Stimulated activated CD8-positive, alpha-beta memory T cell treated with anti-CD3 and anti-CD28 coated beads, Interleukin-15, amount 100 ng/mL, for 48 hours (primary cell): Measurements from ENCODE around the gene C1orf141.
"Not testable (repeated sequence)": the region's sequence is repeated elsewhere in the genome, so short reads cannot be mapped to it uniquely, and the experiment has no call there.

ENCODE experiments used
- DNase-seq, 2 donors: peaks; one replicate each; pipeline ENCODE4 v3.0.0-alpha.2; 2020; ENCODE audit warnings: low read depth in 2 of 2

C1orf141 gene

DNA sequence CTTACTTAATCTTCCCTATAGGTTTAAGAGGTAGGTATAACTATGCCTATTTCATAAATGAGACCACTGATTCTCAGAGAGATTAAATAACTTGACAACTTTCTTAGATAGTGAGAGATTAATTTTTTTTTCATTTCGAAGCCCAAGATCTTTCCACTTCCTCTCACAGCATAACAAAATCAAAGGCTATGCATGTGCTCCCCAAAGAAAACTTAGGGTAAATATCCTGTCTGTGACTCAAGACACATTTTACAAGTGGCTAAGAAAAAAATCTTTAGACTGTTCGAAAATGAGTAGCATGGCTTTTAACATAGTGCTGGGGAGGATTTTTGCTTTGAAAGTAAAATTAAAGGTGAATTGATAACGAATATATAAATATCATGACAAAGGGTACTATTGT lies 8.2 kb upstream of the C1orf141 start:
- DNase-seq: no peak

DNA sequence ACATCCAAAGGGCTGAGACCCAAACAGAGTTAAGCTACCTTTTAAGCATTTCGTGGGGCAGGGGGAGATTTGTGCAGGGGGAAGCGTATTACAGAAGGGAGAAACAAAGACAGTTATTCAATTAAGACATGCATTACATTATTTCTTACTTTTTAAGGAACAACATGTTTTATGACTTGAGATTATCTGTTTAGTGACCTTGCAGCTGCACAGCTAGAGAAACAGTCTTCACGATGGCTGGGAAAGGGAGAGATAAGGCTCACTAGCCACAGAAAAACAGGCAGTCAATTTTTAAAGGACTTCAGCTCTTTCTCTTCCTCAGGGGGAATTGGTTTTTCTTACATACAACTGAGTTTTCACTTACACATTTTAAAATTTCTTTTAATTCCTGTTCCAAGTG lies 7.1 kb upstream of the C1orf141 start:
- not testable (repeated sequence) for DNase-seq

DNA sequence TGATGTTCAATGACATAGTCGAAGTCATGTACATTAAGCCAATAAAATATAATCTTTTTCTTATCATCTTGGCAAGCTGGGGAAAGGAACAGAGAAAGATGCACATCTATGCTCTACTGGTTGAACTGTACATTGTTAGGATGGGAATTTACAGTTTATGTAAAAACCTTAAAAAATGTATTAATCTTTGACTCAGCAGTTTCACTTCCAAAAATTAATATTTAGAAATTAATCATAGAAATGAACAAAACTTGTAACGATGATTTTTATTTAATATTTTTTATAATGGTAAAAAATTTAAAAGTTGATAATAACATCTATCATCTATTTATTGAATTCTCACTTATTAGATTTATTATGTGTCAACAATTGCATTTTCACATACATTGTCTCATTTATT lies 5.7 kb upstream of the C1orf141 start:
- no peak for DNase-seq

DNA sequence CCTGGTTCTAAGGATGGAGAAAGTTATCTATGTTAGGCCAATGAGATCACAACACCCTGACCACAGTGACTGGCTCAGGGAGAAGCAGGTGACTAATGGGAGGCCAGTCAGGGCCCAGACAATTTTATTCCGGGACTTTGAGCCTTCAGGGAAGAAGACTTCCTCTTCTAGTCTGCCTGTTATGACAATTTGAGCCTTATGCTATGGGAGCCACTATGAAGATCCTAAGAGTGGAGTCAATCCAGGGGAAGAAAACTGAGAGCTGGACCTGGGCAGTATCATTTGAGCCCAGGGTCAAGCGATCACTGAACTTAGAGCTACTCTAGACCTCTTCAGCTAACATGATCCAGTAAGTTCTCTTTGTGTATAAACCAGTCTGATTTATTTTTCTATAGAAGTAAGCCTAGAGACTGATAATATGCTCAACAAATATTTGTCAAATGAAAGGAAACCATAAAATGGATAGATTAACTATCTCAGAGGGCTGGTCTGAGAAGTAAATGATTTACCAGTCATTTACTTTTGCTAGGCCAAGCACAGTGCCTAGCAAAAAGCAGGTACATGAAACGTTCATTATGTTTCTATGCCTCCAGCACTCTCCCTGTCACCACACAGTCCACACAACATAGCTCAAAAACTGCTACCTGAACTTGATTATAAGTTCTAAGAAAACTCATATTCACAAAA lies 4.2 kb upstream of the C1orf141 start:
- DNase-seq: no peak

DNA sequence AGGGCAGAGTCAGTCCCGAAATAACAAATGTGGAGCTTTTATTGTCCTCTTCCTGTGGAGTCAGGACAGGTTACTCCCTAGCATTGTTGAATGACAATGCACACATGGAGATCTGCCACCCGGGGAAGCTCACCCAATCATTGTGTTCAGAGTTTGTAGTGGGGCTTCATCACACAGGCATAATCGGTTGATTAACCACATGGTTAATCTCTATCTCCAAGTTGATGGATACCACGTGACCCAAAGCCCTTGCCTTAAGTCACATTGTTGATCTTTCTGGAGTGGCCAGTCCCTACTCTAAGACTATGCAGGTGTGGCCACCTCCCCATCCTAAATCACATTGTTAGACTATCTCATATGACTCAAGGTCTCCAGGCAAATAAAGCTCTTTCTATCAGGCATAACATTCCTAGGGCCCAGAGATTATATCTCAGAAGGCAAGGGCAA lies 2.6 kb upstream of the C1orf141 start:
- DNase-seq: no peak

DNA sequence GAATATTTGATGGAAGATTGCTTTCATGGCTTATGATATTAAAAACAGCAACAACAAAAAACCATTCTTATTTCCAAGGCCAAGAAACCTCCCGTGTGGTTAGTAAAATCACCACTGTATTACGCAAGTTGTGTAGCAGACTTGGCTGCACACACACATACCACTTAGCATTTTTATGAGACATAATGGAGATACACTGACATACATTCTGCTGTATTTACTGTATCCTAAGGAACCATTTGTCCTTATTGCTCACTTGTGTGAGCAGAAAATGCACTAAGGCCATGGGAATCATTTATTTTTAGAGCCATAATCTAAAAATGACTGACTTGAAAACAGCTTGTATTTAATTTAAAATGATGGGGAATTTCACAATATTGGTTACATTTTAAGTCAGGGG lies 584 bp upstream of the C1orf141 start:
- DNase-seq: no peak

DNA sequence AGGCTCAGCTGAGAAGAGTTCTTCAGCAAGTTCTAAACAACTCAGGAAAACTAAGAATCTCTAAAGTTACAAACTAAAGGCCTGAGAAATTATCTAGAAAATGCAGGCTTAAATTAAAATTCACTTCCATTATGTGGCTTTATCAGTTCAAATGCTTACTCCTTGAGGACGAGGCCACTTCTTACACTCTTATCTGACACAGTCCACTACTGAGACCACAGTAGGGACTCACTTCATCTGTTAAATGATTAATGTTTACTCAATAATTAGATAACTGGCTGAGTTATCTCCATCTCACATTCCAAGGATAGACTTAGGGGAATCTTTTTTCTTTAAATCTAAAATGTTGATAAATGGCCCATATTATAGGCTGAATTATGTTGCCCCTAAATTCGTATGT lies 1.6 kb downstream of the C1orf141 start:
- no peak for DNase-seq

DNA sequence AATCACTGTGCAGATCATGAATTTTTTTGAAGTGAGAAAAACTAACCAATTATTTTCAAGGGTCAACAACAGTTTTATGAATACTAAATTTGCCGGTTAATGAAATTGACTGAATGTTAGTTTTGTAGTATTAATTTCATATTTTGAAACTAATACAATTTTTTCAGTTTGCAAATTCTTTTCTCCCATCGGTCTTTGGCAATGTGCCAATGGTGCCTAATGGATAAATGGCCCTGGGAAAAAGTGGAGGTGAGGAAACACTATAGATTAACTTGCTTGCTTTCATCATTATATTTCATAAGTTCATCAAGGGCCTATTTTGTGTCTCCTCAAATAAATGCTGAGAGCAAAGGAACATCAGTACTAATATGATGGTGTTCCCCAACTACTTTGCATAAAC lies 4.1 kb downstream of the C1orf141 start:
- no peak for DNase-seq

DNA sequence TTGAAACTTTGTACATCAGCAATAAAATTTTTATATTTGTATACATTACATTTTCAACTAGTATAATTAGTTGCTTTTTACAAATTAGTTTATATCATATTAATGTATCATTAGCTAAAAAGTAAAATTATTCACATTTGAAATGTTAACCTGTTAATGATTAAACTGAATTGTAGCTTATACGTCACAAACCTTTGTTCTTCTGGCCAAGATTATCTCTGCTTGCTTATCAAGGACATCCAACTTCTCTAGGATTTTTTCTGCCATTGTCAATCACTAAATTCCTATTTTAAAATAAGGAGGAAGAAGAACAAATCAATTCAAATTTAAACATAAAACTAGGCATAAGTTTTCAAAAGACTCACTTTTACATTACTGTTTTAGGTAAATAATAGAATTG lies 7.8 kb downstream of the C1orf141 start:
- DNase-seq: no peak

DNA sequence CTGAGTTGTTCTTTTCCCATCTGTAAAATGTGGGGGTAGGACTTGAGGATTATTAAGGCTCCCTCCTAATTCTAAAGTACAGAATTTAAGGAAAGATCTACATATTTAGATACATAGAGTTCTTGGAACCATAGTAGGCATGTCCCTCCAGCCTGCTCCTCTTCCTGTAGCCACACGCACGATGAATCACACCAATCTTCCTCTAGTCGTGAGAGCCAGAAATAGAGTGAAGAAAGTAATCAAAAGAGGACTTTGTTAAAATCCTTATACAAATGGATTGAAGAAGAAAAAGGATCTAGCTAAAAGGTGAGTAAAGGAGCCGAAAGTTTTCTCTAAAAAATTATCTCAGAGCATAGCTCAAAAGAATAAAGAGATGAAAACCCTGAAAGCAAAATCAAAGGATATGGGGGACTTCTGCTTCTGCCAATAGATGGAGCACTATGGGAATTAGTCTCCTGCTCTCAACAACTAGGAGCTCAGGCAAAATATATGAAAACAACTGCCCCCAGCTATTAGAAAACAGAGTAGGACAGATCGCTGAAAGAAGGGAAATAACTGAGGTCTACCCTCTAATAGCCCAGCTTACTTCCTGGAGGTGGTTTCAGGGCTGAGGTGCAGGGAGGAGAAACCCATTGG lies 8.5 kb downstream of the C1orf141 start:
- DNase-seq: no peak

DNA sequence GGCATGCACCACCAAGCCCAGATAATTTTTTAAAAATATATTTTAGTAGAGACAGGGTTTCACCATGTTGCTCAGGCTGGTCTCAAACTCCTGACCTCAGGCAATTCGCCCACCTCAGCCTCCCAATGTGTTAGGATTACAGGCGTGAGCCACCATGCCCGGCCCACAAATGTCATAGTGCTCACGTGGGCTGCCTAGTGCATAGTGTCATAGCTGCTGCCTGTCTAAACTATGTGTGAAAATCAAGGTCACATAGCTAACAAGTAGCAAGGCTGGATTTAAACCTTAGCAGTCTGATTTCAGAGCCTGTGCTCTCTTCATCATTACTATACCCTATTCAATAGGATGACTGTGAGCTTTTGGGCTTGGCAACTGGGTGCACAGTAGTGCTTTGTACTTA lies 10.3 kb downstream of the C1orf141 start:
- DNase-seq: no peak

DNA sequence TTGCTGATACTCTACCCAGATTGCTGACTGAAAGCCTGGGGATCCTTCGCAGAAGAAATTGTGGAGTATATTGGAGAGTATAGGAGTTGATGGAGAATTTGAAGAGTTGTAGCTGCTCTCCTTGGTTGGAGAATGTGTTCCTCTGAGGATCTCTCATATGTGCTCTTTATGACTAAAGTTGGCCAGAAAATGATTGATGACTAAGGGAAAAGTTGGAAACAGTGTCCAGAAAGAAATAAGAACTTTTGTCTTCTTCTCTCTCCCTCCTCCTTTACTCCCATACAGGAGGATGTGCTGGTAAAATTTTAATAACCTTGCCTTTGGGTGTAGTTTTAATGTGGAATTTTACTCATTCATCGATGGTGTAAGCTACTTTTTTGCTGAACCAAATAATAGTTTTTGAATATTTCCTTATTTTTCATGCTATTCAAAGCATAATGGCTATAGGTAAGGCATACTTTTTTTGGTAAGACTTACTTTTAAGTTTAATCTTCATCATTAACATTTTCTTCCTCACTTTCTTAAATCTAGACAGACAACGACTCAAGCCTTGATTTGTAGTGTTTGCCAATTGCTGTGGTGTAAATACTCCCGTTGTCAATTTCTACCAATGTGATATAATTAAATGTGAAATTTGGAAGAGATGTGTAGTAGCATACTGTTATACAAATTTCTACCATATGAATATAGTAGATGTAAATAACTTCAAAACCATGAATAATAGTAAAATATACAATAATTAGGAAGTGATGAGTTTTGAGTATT lies 13.7 kb downstream of the C1orf141 start:
- no peak for DNase-seq

DNA sequence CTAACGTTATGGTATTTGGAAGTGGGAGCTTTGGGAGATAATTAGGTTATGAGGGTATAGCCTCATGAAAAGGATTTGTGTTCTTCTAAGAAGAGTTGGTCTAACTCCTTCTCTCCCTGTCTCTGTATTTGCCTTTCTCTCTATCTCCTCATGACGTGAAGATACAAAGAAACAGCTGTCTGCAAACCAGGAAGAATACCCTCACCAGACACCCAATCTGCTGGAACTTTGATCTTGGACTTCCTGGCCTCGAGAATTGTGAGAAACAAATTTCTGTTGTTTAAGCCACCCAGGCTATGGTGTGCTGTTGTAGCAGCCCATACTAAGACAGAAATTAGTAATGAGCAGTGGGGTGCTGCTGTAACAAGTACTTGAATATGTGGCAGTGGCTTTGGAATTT lies 16.1 kb downstream of the C1orf141 start:
- DNase-seq: no peak

DNA sequence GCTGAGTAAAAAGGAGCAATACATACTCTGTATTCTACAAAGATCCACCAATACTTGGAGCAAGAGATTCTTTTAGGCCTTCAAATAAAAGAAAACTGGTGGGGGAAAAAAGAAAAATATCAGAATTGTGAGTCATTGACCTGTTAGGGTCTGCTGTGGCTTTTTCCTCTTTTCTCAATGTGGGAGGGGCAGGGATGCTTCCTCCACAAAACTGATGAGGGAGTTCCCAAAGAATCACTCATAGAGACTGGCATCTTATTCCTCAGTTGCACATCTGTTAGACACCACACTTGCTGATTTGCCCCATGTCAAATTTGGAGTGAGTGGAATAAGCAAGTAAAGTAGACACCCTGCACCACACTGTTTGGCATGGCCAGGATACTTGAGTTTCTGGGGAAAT lies 16.6 kb downstream of the C1orf141 start:
- no peak for DNase-seq

DNA sequence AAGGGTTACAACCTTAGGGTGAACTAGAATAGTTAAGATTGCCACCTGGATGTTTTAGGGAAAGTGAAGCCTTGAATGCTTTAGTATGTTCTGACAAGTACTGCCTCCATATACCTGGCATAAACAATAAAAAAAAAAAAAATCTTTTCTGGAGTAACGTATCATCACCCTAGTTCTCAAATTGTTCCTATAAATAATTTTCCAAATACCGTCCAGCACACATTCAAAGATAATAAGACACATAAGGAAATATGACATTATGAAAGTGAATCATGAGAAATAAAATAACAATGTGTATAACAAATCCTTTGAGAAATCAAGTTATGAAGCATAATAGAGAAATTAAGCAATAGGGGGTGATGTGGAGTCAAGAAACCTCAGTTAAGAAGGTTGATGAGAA lies 20.6 kb downstream of the C1orf141 start:
- DNase-seq: no peak

DNA sequence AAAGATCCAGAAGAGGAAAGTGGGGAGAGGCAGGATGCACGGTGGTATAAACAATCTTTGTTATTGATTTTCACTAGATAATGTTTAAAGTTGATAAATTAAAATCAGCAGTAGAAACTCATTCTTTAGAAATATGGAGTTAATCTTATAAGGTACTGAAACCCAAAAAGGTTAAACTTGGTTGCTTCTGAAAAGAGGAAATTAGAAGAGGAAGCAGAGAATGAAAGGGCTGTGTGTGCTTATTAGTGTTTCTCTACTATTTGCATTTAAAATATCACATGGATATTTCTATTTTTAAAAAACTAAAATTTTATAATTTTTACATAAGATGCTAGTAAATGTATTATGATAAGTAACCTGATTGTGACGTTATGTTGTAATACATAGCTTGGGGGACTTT lies 24.4 kb downstream of the C1orf141 start:
- no peak for DNase-seq

DNA sequence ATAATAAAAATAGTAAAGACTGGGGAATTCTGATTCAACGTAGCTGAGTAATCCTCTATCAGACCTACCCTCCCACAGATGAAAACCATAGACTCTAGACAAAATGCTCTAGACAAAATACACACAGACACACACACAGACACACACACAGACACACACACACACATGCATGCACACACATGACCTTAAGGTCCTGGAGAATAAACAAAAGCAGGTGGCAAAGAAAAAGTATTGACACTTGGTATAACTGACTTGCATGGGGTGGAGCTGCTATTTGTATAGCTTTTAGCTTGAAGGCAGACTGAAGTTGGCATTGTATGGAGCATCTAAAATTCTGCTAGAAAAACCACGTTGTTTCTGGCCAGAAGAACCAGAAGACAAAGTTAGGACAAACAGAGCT lies 29.3 kb downstream of the C1orf141 start:
- no peak for DNase-seq

DNA sequence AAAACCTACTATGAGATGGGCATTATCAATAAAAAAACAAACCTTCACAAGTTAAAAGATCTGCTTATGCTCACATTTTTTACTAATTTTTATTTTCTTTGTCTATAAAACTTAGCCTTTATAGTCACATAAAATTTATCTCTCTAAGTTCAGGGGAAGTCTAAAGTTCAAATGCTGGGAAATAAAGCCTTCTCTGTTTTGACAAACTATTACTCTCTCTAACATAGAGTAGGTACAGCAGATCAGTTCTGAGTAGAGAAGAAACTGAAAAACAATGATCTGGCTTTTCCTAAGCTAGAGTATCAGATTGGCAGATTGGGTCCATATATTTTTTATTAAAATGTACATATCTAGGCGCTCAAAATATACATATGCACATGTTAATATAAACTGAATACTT lies 31.2 kb downstream of the C1orf141 start:
- DNase-seq: no peak

DNA sequence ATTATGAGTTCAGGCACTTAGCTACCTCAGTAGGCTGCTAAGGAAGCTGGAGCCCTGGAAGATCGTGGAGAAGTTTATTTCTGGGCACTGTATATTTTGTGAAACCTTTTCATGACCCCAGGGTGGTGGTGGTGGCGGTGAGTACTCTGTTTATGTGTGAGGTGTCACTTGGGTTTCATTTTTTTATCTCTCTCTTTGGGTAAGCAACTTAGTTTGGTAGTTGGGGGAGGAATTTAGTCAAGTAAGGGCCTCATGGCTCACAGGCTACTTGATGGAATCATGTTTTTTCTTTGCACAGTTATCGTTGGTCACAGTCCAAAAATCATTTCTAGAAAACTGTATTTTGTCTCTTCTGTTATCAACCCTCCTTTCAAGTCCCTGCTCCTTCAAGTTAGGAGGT lies 33.9 kb downstream of the C1orf141 start:
- DNase-seq: no peak

DNA sequence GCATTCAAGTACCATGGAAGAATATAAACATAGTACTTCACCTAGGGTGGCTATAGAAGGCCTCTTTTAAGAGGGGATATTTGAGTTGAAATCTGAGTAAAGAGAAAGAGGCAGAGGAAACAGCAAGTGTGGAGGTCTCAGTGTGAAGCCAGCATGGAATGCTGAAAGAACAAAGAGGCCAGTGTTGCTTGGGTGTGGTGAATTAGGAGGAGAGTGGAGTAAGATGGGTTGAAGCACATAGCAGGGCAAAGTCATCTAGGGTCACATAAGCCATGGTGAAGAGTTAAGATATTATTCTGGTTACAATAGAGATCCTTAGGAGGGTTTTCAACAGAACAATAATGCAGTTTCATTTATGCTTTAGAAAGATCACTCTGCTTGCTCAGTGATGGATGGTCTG lies 37.5 kb downstream of the C1orf141 start:
- DNase-seq: no peak

DNA sequence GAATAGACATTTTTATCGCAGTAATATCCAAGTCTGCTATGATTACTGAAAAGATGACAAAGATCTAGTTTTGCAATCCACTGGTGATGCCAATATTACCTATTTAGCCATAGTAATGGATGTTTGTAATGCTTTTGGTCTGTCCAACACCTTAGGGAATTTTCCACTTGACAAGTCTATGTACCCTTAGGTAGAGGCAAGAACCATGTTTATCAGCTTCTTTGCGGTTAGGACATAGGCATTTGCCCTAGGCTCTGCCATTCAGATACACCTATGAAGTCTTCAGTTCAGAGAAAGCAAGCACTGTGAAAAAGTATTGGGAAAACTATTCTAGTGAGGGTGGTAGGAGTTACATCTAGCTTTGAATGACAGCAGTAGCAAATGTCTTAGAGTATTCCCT lies 40.6 kb downstream of the C1orf141 start:
- DNase-seq: no peak

DNA sequence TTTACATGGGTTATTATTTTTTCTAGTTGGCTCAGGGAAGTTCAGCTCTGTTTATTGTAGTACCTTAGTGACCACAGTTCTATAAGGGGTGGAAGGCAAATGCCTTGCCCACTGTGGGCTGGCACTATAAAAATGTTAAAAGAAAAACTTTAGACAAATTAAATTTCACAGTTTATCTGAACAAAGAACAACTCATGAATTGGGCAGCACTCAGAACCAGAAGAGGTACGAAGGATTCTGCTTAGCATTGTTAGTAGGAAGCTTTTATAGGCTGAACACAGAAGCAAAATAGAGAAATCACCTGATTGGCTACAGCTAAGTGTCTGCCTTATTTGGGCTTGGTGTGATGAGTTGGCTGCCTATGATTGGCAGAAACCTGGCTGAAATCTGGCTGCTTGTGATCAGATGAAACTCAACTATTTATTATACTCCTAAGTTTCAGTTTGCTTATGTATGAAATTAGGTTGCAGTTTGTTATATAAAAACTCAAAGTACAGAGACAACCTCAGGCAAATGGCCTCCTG lies 45.0 kb downstream of the C1orf141 start:
- DNase-seq: no peak

DNA sequence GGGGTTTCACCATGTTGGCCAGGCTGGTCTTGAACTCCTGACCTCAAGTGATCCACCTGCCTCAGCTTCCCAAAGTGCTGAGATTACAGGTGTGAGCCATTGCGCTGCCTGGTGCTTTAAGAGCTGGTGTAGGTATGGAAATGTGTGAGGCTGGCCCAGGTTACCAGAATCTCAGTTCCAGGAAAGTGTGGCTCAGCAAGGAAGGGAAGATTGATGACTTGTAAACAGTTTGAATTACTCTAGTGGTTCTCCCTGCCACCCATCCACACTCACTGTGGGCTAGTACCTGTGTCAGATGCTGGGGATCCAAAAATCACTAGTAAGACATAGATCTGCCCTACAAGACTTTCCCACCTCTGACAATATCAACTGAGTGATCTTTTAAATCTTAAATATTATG lies 46.3 kb downstream of the C1orf141 start:
- DNase-seq: no peak
